H9 (cell line): Measurements from ENCODE around the gene NOBOX. TPM values are rescaled to one million over a fixed set of nuclear protein-coding genes. Genes with fewer than 3 reads are reported as not detected.

ENCODE experiments used
- DNase-seq: peaks from one replicate; pipeline ENCODE4 v3.0.0-alpha.2; 2017
- H2AFZ ChIP-seq: one replicate; pipeline ENCODE4 v1.6.1; 2013; ENCODE audit warnings: mild to moderate bottlenecking, low read length, control low read depth, moderate library complexity
- H2AK5ac ChIP-seq: 2 replicates; pipeline ENCODE4 v1.6.1; 2013; ENCODE audit warnings: low read length, control low read depth, mixed read lengths; ENCODE audit not compliant: insufficient read length
- H2BK120ac ChIP-seq: one replicate; pipeline ENCODE4 v1.6.1; 2013; ENCODE audit warnings: low read depth, mild to moderate bottlenecking, low read length, control low read depth, inconsistent platforms; ENCODE audit not compliant: poor library complexity, severe bottlenecking
- H2BK12ac ChIP-seq: 2 replicates; pipeline ENCODE4 v1.6.1; 2013; ENCODE audit warnings: low read length, control low read depth, mixed read lengths, low read depth; ENCODE audit not compliant: insufficient read length
- H2BK15ac ChIP-seq: 2 replicates; pipeline ENCODE4 v1.6.1; 2013; ENCODE audit warnings: low read depth, low read length, control low read depth
- H2BK20ac ChIP-seq: one replicate; pipeline ENCODE4 v1.6.1; 2013; ENCODE audit warnings: low read depth, mild to moderate bottlenecking, low read length, control low read depth, inconsistent platforms; ENCODE audit not compliant: poor library complexity, severe bottlenecking
- H2BK5ac ChIP-seq: 2 replicates; pipeline ENCODE4 v1.6.1; 2013; ENCODE audit warnings: low read length, control low read depth, mixed read lengths; ENCODE audit not compliant: insufficient read length
- H3K14ac ChIP-seq: 2 replicates; pipeline ENCODE4 v1.6.1; 2013; ENCODE audit warnings: low read length, control low read depth; ENCODE audit not compliant: insufficient read depth
- H3K18ac ChIP-seq: 2 replicates; pipeline ENCODE4 v1.6.1; 2013; ENCODE audit warnings: low read depth, mild to moderate bottlenecking, mixed read lengths, low read length, control low read depth; ENCODE audit not compliant: insufficient read length
- H3K23ac ChIP-seq: 2 replicates; pipeline ENCODE4 v1.6.1; 2013; ENCODE audit warnings: low read length, control low read depth, mixed read lengths, low read depth; ENCODE audit not compliant: insufficient read length
- H3K23me2 ChIP-seq: 2 replicates; pipeline ENCODE4 v1.6.1; 2013; ENCODE audit warnings: low read depth, mild to moderate bottlenecking, mixed read lengths, low read length, control low read depth; ENCODE audit not compliant: insufficient read length, poor library complexity, severe bottlenecking
- H3K27ac ChIP-seq: 2 replicates; pipeline ENCODE4 v1.5.1; 2013; ENCODE audit warnings: low read length, control low read depth, mixed read lengths, low read depth; ENCODE audit not compliant: insufficient read length
- H3K27me3 ChIP-seq: 2 replicates; pipeline ENCODE4 v1.6.1; 2013; ENCODE audit warnings: low read length, control low read depth, inconsistent platforms; ENCODE audit not compliant: insufficient read depth
- H3K4ac ChIP-seq: 2 replicates; pipeline ENCODE4 v1.6.1; 2013; ENCODE audit warnings: low read depth, mild to moderate bottlenecking, control low read depth, inconsistent platforms, low read length, moderate library complexity
- H3K4me1 ChIP-seq: 2 replicates; pipeline ENCODE4 v1.6.1; 2013; ENCODE audit warnings: low read length, control low read depth, inconsistent platforms; ENCODE audit not compliant: insufficient read depth
- H3K4me2 ChIP-seq: 2 replicates; pipeline ENCODE4 v1.6.1; 2013; ENCODE audit warnings: low read length, control low read depth, mixed read lengths; ENCODE audit not compliant: insufficient read length, insufficient read depth
- H3K56ac ChIP-seq: 2 replicates; pipeline ENCODE4 v1.6.1; 2013; ENCODE audit warnings: low read depth, mild to moderate bottlenecking, mixed read lengths, low read length, control low read depth; ENCODE audit not compliant: insufficient read length
- H3K79me1 ChIP-seq: 2 replicates; pipeline ENCODE4 v1.6.1; 2013; ENCODE audit warnings: low read depth, mild to moderate bottlenecking, moderate library complexity, low read length, control low read depth, inconsistent platforms; ENCODE audit not compliant: insufficient read depth, poor library complexity, severe bottlenecking
- H3K79me2 ChIP-seq: 2 replicates; pipeline ENCODE4 v1.6.1; 2013; ENCODE audit warnings: low read length, control low read depth, inconsistent platforms; ENCODE audit not compliant: insufficient read depth
- H3K9ac ChIP-seq: 2 replicates; pipeline ENCODE4 v1.6.1; 2013; ENCODE audit warnings: low read length, control low read depth, mixed read lengths; ENCODE audit not compliant: insufficient read length; ENCODE audit errors: extremely low read depth
- H3K9me3 ChIP-seq: one replicate; pipeline ENCODE4 v1.6.1; 2013; ENCODE audit warnings: low read depth, low read length, inconsistent platforms; ENCODE audit not compliant: control insufficient read depth
- H3T11ph ChIP-seq: one replicate; pipeline ENCODE4 v1.6.1; 2013; ENCODE audit warnings: mild to moderate bottlenecking, low read length, control low read depth, inconsistent platforms
- H4K20me1 ChIP-seq: one replicate; pipeline ENCODE4 v1.6.1; 2013; ENCODE audit not compliant: control insufficient read depth, insufficient read length, insufficient read depth
- H4K5ac ChIP-seq: 2 replicates; pipeline ENCODE4 v1.6.1; 2013; ENCODE audit warnings: low read depth, mild to moderate bottlenecking, mixed read lengths, low read length, control low read depth; ENCODE audit not compliant: insufficient read length
- H4K8ac ChIP-seq: replicated peaks from 2 replicates; pipeline ENCODE4 v1.6.1; 2013; ENCODE audit warnings: low read length, control low read depth, mixed read lengths, low read depth; ENCODE audit not compliant: insufficient read length
- H4K91ac ChIP-seq: 2 replicates; pipeline ENCODE4 v1.6.1; 2013; ENCODE audit warnings: low read depth, mild to moderate bottlenecking, moderate library complexity, mixed read lengths, low read length, control low read depth; ENCODE audit not compliant: insufficient read length
- H3K27ac Mint-ChIP-seq, 3 experiments: 2 replicates in 2 of 3; 3 replicates in 1 of 3; pipeline ENCODE4 v1.8.0; 2020 to 2021; ENCODE audit warnings: mixed read lengths in 3 of 3, mild to moderate bottlenecking in 1 of 3, moderate library complexity in 1 of 3
- H3K27me3 Mint-ChIP-seq: 2 replicates; pipeline ENCODE4 v1.8.0; 2021; ENCODE audit warnings: low read depth, mild to moderate bottlenecking, moderate library complexity, mixed read lengths
- H3K36me3 Mint-ChIP-seq, 3 experiments: 2 replicates in 2 of 3; 3 replicates in 1 of 3; pipeline ENCODE4 v1.8.0; 2020 to 2021; ENCODE audit warnings: low read depth in 3 of 3, mixed read lengths in 3 of 3; ENCODE audit not compliant: insufficient read depth in 1 of 3
- H3K4me1 Mint-ChIP-seq, 2 experiments: 2 replicates each; pipeline ENCODE4 v1.8.0; 2020; ENCODE audit warnings: mixed read lengths in 2 of 2
- H3K4me3 Mint-ChIP-seq, 2 experiments: 2 replicates in 1 of 2; 3 replicates in 1 of 2; pipeline ENCODE4 v1.8.0; 2020 to 2021; ENCODE audit warnings: mild to moderate bottlenecking in 2 of 2, mixed read lengths in 2 of 2, moderate library complexity in 1 of 2
- H3K9me3 Mint-ChIP-seq, 2 experiments: 2 replicates in 1 of 2; 3 replicates in 1 of 2; pipeline ENCODE4 v1.8.0; 2020; ENCODE audit warnings: mild to moderate bottlenecking in 2 of 2, mixed read lengths in 2 of 2, moderate library complexity in 1 of 2
- CTCF ChIP-seq: fragments of 200-600 bp; sonication (generic); conservative IDR thresholded peaks from 3 replicates; pipeline ENCODE4 v1.8.0; 2021; ENCODE audit warnings: antibody characterized with exemption, mild to moderate bottlenecking
- WGBS: extraction: QIAGEN DNeasy Blood & Tissue Kit; methylation state at CpG from one replicate; pipeline ENCODE4 v1.1.7; 2013; ENCODE audit warnings: missing lambda C conversion rate, low lambda C conversion rate, mixed read lengths; ENCODE audit not compliant: insufficient read length; ENCODE audit errors: extremely low coverage; 5-methylcytosine and 5-hydroxymethylcytosine counted together
- total RNA-seq: library from RNA; stranded (reverse); gene quantifications from 2 replicates; pipeline ENCODE4 v1.2.1, GENCODE V29; 2021

Gene NOBOX
- total RNA-seq, 1 experiment from 2014 or later: not detected

DNA sequence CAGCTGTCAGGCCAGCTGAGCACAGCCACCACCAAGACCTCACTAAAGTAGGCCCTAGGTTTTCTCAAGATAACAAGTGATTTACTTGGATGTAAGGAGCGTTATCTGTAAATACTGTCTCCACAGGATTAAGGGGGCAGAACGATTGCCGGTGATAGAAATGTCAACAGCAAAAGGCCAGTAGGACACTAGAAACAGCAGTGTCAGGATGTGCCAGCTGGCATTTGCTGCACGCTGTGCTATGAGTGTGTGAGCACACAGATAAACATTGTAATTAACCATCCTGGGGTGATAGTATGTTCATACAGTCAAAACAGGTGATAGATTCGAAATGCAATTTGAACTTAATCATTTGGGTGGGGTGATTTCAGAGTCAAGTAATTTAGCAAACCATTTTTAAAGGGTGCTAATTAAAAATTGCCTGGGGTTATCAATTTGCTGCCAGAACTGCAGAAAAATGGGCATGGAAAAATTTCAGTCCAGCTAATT is 36.3 kb upstream of the NOBOX start:
- H3K23ac ChIP-seq: no peak overlapping the region
- no peak overlapping the region for H2BK5ac ChIP-seq
- H4K5ac ChIP-seq: no peak overlapping the region
- H3K23me2 ChIP-seq: no peaks in the 10 kb centered on the region
- Mint-ChIP-seq H3K9me3 (no peaks in the 10 kb centered on the region), H3K27ac (no peak overlapping the region), H3K4me1 (no peaks in the 10 kb centered on the region; a peak in 1 of 4 replicates), H3K4me3 (no peak overlapping the region), H3K27me3 (no peaks in the 10 kb centered on the region), H3K36me3 (no peaks in the 10 kb centered on the region)
- no peaks in the 10 kb centered on the region for H3K27me3 ChIP-seq
- H4K91ac ChIP-seq: no peak overlapping the region
- H3K56ac ChIP-seq: no peak overlapping the region
- no peak for TF ChIP-seq CTCF
- no peak overlapping the region for H4K8ac ChIP-seq
- no peak overlapping the region for H2AK5ac ChIP-seq
- no peaks in the 10 kb centered on the region for H3K4me1 ChIP-seq
- H3K9ac ChIP-seq: no peak overlapping the region
- no peak overlapping the region for H3K18ac ChIP-seq
- H3K79me1 ChIP-seq: no peaks in the 10 kb centered on the region
- no peak for DNase-seq
- H3T11ph ChIP-seq: no peak overlapping the region
- no peak overlapping the region for H3K4me2 ChIP-seq
- no peak overlapping the region for H2BK20ac ChIP-seq
- no peak overlapping the region for H3K4ac ChIP-seq
- H2BK120ac ChIP-seq: no peak overlapping the region
- H4K20me1 ChIP-seq: no peaks in the 10 kb centered on the region
- no peak overlapping the region for H3K27ac ChIP-seq
- H2AFZ ChIP-seq: no peak overlapping the region
- no peaks in the 10 kb centered on the region for H3K9me3 ChIP-seq
- no CpG with 5 or more reads among the region's 5 CpGs for WGBS
- no peak overlapping the region for H3K14ac ChIP-seq
- H2BK15ac ChIP-seq: no peak overlapping the region
- H2BK12ac ChIP-seq: no peak overlapping the region
- H3K79me2 ChIP-seq: no peaks in the 10 kb centered on the region
